ENCODE measurements around the gene PTPRO.

DNA sequence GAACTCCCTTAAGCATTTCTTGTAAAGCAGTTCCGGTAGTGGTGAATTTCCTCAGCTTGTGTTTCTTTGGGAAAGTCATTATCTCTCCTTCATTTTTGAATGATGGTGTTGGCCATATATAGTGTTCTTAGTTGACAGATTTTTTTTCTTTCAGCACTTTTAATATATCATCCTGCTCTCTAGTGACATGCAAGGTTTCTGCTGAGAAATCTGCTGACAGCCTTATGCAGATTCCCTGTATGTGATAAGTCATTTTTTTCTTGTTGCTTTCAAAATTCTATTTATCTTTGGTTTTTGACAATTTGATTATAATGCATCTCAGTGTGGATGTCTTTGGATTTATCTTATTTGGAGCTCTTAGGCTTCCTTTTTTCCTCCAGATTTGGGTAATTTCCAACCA is 135.7 kb downstream of the PTPRO start:
- TF ChIP-seq, protein P1, sequence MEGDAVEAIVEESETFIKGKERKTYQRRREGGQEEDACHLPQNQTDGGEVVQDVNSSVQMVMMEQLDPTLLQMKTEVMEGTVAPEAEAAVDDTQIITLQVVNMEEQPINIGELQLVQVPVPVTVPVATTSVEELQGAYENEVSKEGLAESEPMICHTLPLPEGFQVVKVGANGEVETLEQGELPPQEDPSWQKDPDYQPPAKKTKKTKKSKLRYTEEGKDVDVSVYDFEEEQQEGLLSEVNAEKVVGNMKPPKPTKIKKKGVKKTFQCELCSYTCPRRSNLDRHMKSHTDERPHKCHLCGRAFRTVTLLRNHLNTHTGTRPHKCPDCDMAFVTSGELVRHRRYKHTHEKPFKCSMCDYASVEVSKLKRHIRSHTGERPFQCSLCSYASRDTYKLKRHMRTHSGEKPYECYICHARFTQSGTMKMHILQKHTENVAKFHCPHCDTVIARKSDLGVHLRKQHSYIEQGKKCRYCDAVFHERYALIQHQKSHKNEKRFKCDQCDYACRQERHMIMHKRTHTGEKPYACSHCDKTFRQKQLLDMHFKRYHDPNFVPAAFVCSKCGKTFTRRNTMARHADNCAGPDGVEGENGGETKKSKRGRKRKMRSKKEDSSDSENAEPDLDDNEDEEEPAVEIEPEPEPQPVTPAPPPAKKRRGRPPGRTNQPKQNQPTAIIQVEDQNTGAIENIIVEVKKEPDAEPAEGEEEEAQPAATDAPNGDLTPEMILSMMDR (IDR thresholded peaks at IDR 0.05), result no peak
- no peak for TF ChIP-seq POLR2A (IDR thresholded peaks at IDR 0.05)
